D721Med (cell line): Measurements from ENCODE around the gene CEP128.

Experiments used
- DNase-seq: peaks from one replicate; pipeline ENCODE4 v3.0.0; 2011; ENCODE audit warnings: low spot score; ENCODE audit not compliant: insufficient read length
- FAIRE-seq: peaks from 2 replicates; lab custom pipeline; 2011; peaks lifted over from hg19 to GRCh38; lab: Jason Lieb, UNC
- CTCF ChIP-seq: IDR thresholded peaks from 2 replicates; pipeline ENCODE4 v1.5.1; 2012; ENCODE audit warnings: mild to moderate bottlenecking, control low read depth; ENCODE audit not compliant: insufficient read depth; ENCODE audit errors: missing control alignments

Gene CEP128

DNA sequence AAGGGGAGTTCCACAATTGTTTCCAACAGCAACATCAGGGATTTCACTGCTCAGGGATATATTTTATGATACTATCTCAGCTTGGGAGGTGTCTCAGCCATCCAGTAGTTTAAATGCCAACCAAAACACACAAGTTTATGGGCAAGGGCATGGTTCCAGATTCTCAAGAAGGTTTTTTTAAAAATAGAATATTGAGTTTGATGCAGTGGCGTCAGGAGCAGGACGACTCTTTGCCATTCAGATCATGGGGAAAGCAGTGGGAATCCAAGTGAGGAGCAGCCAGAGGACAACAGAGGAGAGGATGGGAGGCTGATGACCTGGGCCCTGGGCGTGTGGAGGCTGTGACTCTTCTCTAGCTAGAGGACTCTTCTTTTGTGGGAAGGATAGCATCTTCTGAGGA lies 39.6 kb upstream of the CEP128 start:
- TF ChIP-seq CTCF, result no peak
- no peak for DNase-seq
- FAIRE-seq, result no peak

- no peak for FAIRE-seq
- TF ChIP-seq CTCF, result no peak
- DNase-seq, result no peak
Measured at GRCh38 chr14:80979951-80980350, 38.4 kb upstream of the CEP128 start.

DNA sequence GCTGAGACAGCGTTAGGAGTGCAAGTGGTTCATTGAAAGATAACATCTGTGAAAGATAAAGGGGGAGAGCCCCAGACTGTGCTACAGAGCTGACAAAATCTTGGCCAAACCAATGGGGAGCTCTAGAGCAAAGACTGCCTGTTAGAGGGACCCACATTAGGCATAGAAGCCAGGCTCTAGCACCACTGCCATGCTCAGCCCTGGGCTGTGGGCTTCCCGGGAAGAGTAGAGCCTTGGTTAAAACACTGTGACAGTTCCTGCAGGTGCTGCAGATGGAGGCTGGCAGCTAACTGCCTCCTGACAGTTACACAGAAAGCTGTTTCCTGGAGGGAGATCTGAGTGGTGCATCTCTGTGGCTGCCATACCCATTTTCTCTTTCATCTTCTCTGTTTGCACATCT lies 36.9 kb upstream of the CEP128 start:
- no peak for FAIRE-seq
- no peak for TF ChIP-seq CTCF
- no peak for DNase-seq

- DNase-seq (no peak), FAIRE-seq (no peak)
- TF ChIP-seq CTCF, result no peak
Measured at GRCh38 chr14:80977221-80977620, 35.7 kb upstream of the CEP128 start.

DNA sequence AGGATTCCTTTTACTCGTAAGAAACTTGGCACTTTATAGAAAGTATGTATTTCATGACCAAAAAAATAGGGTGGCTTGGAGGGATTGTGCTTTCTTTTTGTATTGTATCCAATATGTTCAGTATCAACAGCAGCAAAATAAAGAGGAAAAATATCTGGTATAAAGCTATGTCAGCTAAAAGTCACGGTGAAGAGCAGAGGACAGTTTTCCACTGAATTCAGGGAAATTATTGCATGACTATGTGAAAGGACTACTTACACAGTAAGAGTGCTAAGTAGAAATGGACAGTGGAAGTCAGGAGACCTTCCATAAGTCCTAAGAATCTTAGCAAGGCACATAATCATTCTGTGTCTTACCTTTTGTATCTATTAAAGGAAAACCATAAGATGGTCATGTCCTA lies 33.1 kb upstream of the CEP128 start:
- DNase-seq, result no peak
- no peak for FAIRE-seq
- no peak for TF ChIP-seq CTCF

- DNase-seq (no peak), FAIRE-seq (no peak)
- TF ChIP-seq CTCF, result no peak
Measured at GRCh38 chr14:80973931-80974641, 32.5 kb upstream of the CEP128 start.

GRCh38 chr14:80965037-80965436 lies 23.5 kb upstream of the CEP128 start:
- FAIRE-seq (no peak), DNase-seq (no peak)
- no peak for TF ChIP-seq CTCF
